ENCODE data around the gene WASF2.
A peak's percentile ranks its signal among the peaks of the same experiment; 100 is the strongest.

DNA sequence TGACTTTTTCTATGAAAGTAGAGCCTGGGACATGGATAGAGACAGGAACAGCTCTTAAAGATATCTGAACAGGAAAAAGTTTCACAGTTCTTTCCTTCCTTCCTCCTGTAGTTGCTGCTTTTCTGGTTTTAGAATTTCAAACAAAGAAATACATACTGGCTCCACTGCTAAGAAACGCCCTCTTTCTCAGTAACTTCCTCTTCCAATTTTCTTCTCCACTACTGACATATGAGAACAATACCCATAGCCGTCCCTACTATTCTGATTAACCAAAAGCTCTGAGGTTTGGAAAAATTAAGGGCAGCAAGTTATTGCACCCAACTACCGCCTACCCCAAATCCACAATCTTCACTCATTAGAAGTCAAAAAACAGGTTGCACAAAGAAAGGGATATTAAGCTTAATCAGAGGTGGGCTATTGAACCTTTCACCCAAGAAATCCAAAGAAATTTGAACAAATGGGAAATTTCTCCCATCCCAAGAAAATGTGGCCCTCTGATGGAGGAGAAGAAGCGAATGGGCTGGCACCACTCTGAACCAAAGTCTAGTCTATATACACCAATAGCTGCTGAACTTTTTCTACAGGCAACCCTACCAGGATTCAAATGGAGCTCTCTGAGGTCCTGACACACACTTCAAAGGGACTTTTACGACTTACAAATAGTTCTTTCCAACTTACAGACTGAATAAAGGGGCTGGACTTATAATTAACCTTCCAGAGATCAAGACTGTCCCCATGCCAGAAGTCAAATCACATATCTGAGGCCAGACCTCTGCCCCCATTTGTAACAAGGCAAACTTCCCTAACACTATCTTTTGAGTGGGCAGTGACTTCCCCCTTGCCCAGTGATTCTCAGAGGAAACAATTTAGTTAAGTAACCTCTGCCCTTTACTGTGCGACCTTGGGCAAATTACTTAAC, 1.7 kb downstream of the WASF2 start:
- TF ChIP-seq POLR2A (IDR thresholded peaks at IDR 0.05), result peak in 1 of 4 donors; percentile 18
- TF ChIP-seq, protein P1, sequence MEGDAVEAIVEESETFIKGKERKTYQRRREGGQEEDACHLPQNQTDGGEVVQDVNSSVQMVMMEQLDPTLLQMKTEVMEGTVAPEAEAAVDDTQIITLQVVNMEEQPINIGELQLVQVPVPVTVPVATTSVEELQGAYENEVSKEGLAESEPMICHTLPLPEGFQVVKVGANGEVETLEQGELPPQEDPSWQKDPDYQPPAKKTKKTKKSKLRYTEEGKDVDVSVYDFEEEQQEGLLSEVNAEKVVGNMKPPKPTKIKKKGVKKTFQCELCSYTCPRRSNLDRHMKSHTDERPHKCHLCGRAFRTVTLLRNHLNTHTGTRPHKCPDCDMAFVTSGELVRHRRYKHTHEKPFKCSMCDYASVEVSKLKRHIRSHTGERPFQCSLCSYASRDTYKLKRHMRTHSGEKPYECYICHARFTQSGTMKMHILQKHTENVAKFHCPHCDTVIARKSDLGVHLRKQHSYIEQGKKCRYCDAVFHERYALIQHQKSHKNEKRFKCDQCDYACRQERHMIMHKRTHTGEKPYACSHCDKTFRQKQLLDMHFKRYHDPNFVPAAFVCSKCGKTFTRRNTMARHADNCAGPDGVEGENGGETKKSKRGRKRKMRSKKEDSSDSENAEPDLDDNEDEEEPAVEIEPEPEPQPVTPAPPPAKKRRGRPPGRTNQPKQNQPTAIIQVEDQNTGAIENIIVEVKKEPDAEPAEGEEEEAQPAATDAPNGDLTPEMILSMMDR (IDR thresholded peaks at IDR 0.05), result no peak

Measured in esophagus squamous epithelium (tissue), 4 donors.